DMS79 treated with DMSO at 0.1 percent for 48 hours (cell line): ENCODE data around the gene MBL2.

Source experiments
- DNase-seq: peaks from one replicate; lab custom pipeline; 2025; lab: John Stamatoyannopoulos, UW

MBL2 gene

GRCh38 chr10:52771534-52772445 lies 794 bp downstream of the MBL2 start:
- DNase-seq: no peak

GRCh38 chr10:52770904-52771303 lies 1.7 kb downstream of the MBL2 start:
- DNase-seq: no peak

- no peak for DNase-seq
Observed at GRCh38 chr10:52769966-52770365, 2.6 kb downstream of the MBL2 start.

- no peak for DNase-seq
Observed at GRCh38 chr10:52768001-52768532, 4.5 kb downstream of the MBL2 start.

GRCh38 chr10:52762088-52762487 lies 10.5 kb downstream of the MBL2 start:
- no peak for DNase-seq

GRCh38 chr10:52759154-52759553 lies 13.4 kb downstream of the MBL2 start:
- no peak for DNase-seq

- no peak for DNase-seq
Observed at GRCh38 chr10:52758406-52758805, 14.2 kb downstream of the MBL2 start.

GRCh38 chr10:52757773-52758172 lies 14.8 kb downstream of the MBL2 start:
- DNase-seq: no peak

GRCh38 chr10:52756966-52757365 lies 15.6 kb downstream of the MBL2 start:
- no peak for DNase-seq

GRCh38 chr10:52756295-52756694 lies 16.3 kb downstream of the MBL2 start:
- no peak for DNase-seq

GRCh38 chr10:52755297-52756062 lies 17.1 kb downstream of the MBL2 start:
- no peak for DNase-seq

- no peak for DNase-seq
Observed at GRCh38 chr10:52752801-52753445, 19.7 kb downstream of the MBL2 start.

- no peak for DNase-seq
Observed at GRCh38 chr10:52752261-52752660, 20.3 kb downstream of the MBL2 start.

GRCh38 chr10:52751337-52751736 lies 21.2 kb downstream of the MBL2 start:
- DNase-seq: no peak

- no peak for DNase-seq
Observed at GRCh38 chr10:52750629-52751028, 22.0 kb downstream of the MBL2 start.

GRCh38 chr10:52747694-52748093 lies 24.9 kb downstream of the MBL2 start:
- DNase-seq: no peak

GRCh38 chr10:52746169-52746568 lies 26.4 kb downstream of the MBL2 start:
- no peak for DNase-seq

- DNase-seq: no peak
Observed at GRCh38 chr10:52744057-52744805, 28.4 kb downstream of the MBL2 start.

- DNase-seq: no peak
Observed at GRCh38 chr10:52742731-52743130, 29.9 kb downstream of the MBL2 start.

GRCh38 chr10:52741851-52742250 lies 30.7 kb downstream of the MBL2 start:
- no peak for DNase-seq

GRCh38 chr10:52740913-52741675 lies 31.5 kb downstream of the MBL2 start:
- no peak for DNase-seq
